ENCODE results near the gene PCSK2. TPM values are rescaled to one million over a fixed set of nuclear protein-coding genes. Genes with fewer than 3 reads are reported as not detected.

Gene PCSK2
- total RNA-seq, 4 donors from 2014 or later = 0.63 TPM; not detected in 3

- no peak for ATAC-seq (ENCODE audit: low FRiP score)
- no peak for TF ChIP-seq CTCF (IDR thresholded peaks at IDR 0.05)
- DNase-seq (ENCODE audit: low spot score) = no peak
Observed at GRCh38 chr20:17534077-17534476, 307.2 kb downstream of the PCSK2 start.

Small RNA genes within 50 kb of the gene (small RNA-seq; reads per million reads assigned to genes)
- gene AL359511.1 (not detected), gene RNU1-131P (not detected), gene RNU6-27P (not detected)

All from omental fat pad (tissue), 4 donors.